H9 (cell line): Measurements from ENCODE around the gene DOCK10. TPM values are rescaled to one million over a fixed set of nuclear protein-coding genes. Genes with fewer than 3 reads are reported as not detected.

Source experiments
- DNase-seq: peaks from one replicate; pipeline ENCODE4 v3.0.0-alpha.2; 2017
- H2AFZ ChIP-seq: one replicate; pipeline ENCODE4 v1.6.1; 2013; ENCODE audit warnings: mild to moderate bottlenecking, low read length, control low read depth, moderate library complexity
- H2AK5ac ChIP-seq: 2 replicates; pipeline ENCODE4 v1.6.1; 2013; ENCODE audit warnings: low read length, control low read depth, mixed read lengths; ENCODE audit not compliant: insufficient read length
- H2BK120ac ChIP-seq: one replicate; pipeline ENCODE4 v1.6.1; 2013; ENCODE audit warnings: low read depth, mild to moderate bottlenecking, low read length, control low read depth, inconsistent platforms; ENCODE audit not compliant: poor library complexity, severe bottlenecking
- H2BK12ac ChIP-seq: 2 replicates; pipeline ENCODE4 v1.6.1; 2013; ENCODE audit warnings: low read length, control low read depth, mixed read lengths, low read depth; ENCODE audit not compliant: insufficient read length
- H2BK15ac ChIP-seq: 2 replicates; pipeline ENCODE4 v1.6.1; 2013; ENCODE audit warnings: low read depth, low read length, control low read depth
- H2BK20ac ChIP-seq: one replicate; pipeline ENCODE4 v1.6.1; 2013; ENCODE audit warnings: low read depth, mild to moderate bottlenecking, low read length, control low read depth, inconsistent platforms; ENCODE audit not compliant: poor library complexity, severe bottlenecking
- H2BK5ac ChIP-seq: 2 replicates; pipeline ENCODE4 v1.6.1; 2013; ENCODE audit warnings: low read length, control low read depth, mixed read lengths; ENCODE audit not compliant: insufficient read length
- H3K14ac ChIP-seq: 2 replicates; pipeline ENCODE4 v1.6.1; 2013; ENCODE audit warnings: low read length, control low read depth; ENCODE audit not compliant: insufficient read depth
- H3K18ac ChIP-seq: 2 replicates; pipeline ENCODE4 v1.6.1; 2013; ENCODE audit warnings: low read depth, mild to moderate bottlenecking, mixed read lengths, low read length, control low read depth; ENCODE audit not compliant: insufficient read length
- H3K23ac ChIP-seq: 2 replicates; pipeline ENCODE4 v1.6.1; 2013; ENCODE audit warnings: low read length, control low read depth, mixed read lengths, low read depth; ENCODE audit not compliant: insufficient read length
- H3K23me2 ChIP-seq: 2 replicates; pipeline ENCODE4 v1.6.1; 2013; ENCODE audit warnings: low read depth, mild to moderate bottlenecking, mixed read lengths, low read length, control low read depth; ENCODE audit not compliant: insufficient read length, poor library complexity, severe bottlenecking
- H3K27ac ChIP-seq: 2 replicates; pipeline ENCODE4 v1.5.1; 2013; ENCODE audit warnings: low read length, control low read depth, mixed read lengths, low read depth; ENCODE audit not compliant: insufficient read length
- H3K27me3 ChIP-seq: 2 replicates; pipeline ENCODE4 v1.6.1; 2013; ENCODE audit warnings: low read length, control low read depth, inconsistent platforms; ENCODE audit not compliant: insufficient read depth
- H3K4ac ChIP-seq: 2 replicates; pipeline ENCODE4 v1.6.1; 2013; ENCODE audit warnings: low read depth, mild to moderate bottlenecking, control low read depth, inconsistent platforms, low read length, moderate library complexity
- H3K4me1 ChIP-seq: 2 replicates; pipeline ENCODE4 v1.6.1; 2013; ENCODE audit warnings: low read length, control low read depth, inconsistent platforms; ENCODE audit not compliant: insufficient read depth
- H3K4me2 ChIP-seq: 2 replicates; pipeline ENCODE4 v1.6.1; 2013; ENCODE audit warnings: low read length, control low read depth, mixed read lengths; ENCODE audit not compliant: insufficient read length, insufficient read depth
- H3K56ac ChIP-seq: 2 replicates; pipeline ENCODE4 v1.6.1; 2013; ENCODE audit warnings: low read depth, mild to moderate bottlenecking, mixed read lengths, low read length, control low read depth; ENCODE audit not compliant: insufficient read length
- H3K79me1 ChIP-seq: 2 replicates; pipeline ENCODE4 v1.6.1; 2013; ENCODE audit warnings: low read depth, mild to moderate bottlenecking, moderate library complexity, low read length, control low read depth, inconsistent platforms; ENCODE audit not compliant: insufficient read depth, poor library complexity, severe bottlenecking
- H3K79me2 ChIP-seq: 2 replicates; pipeline ENCODE4 v1.6.1; 2013; ENCODE audit warnings: low read length, control low read depth, inconsistent platforms; ENCODE audit not compliant: insufficient read depth
- H3K9ac ChIP-seq: 2 replicates; pipeline ENCODE4 v1.6.1; 2013; ENCODE audit warnings: low read length, control low read depth, mixed read lengths; ENCODE audit not compliant: insufficient read length; ENCODE audit errors: extremely low read depth
- H3K9me3 ChIP-seq: one replicate; pipeline ENCODE4 v1.6.1; 2013; ENCODE audit warnings: low read depth, low read length, inconsistent platforms; ENCODE audit not compliant: control insufficient read depth
- H3T11ph ChIP-seq: one replicate; pipeline ENCODE4 v1.6.1; 2013; ENCODE audit warnings: mild to moderate bottlenecking, low read length, control low read depth, inconsistent platforms
- H4K20me1 ChIP-seq: one replicate; pipeline ENCODE4 v1.6.1; 2013; ENCODE audit not compliant: control insufficient read depth, insufficient read length, insufficient read depth
- H4K5ac ChIP-seq: 2 replicates; pipeline ENCODE4 v1.6.1; 2013; ENCODE audit warnings: low read depth, mild to moderate bottlenecking, mixed read lengths, low read length, control low read depth; ENCODE audit not compliant: insufficient read length
- H4K8ac ChIP-seq: replicated peaks from 2 replicates; pipeline ENCODE4 v1.6.1; 2013; ENCODE audit warnings: low read length, control low read depth, mixed read lengths, low read depth; ENCODE audit not compliant: insufficient read length
- H4K91ac ChIP-seq: 2 replicates; pipeline ENCODE4 v1.6.1; 2013; ENCODE audit warnings: low read depth, mild to moderate bottlenecking, moderate library complexity, mixed read lengths, low read length, control low read depth; ENCODE audit not compliant: insufficient read length
- H3K27ac Mint-ChIP-seq, 3 experiments: 2 replicates in 2 of 3; 3 replicates in 1 of 3; pipeline ENCODE4 v1.8.0; 2020 to 2021; ENCODE audit warnings: mixed read lengths in 3 of 3, mild to moderate bottlenecking in 1 of 3, moderate library complexity in 1 of 3
- H3K27me3 Mint-ChIP-seq: 2 replicates; pipeline ENCODE4 v1.8.0; 2021; ENCODE audit warnings: low read depth, mild to moderate bottlenecking, moderate library complexity, mixed read lengths
- H3K36me3 Mint-ChIP-seq, 3 experiments: 2 replicates in 2 of 3; 3 replicates in 1 of 3; pipeline ENCODE4 v1.8.0; 2020 to 2021; ENCODE audit warnings: low read depth in 3 of 3, mixed read lengths in 3 of 3; ENCODE audit not compliant: insufficient read depth in 1 of 3
- H3K4me1 Mint-ChIP-seq, 2 experiments: 2 replicates each; pipeline ENCODE4 v1.8.0; 2020; ENCODE audit warnings: mixed read lengths in 2 of 2
- H3K4me3 Mint-ChIP-seq, 2 experiments: 2 replicates in 1 of 2; 3 replicates in 1 of 2; pipeline ENCODE4 v1.8.0; 2020 to 2021; ENCODE audit warnings: mild to moderate bottlenecking in 2 of 2, mixed read lengths in 2 of 2, moderate library complexity in 1 of 2
- H3K9me3 Mint-ChIP-seq, 2 experiments: 2 replicates in 1 of 2; 3 replicates in 1 of 2; pipeline ENCODE4 v1.8.0; 2020; ENCODE audit warnings: mild to moderate bottlenecking in 2 of 2, mixed read lengths in 2 of 2, moderate library complexity in 1 of 2
- WGBS: extraction: QIAGEN DNeasy Blood & Tissue Kit; methylation state at CpG from one replicate; pipeline ENCODE4 v1.1.7; 2013; ENCODE audit warnings: missing lambda C conversion rate, low lambda C conversion rate, mixed read lengths; ENCODE audit not compliant: insufficient read length; ENCODE audit errors: extremely low coverage; 5-methylcytosine and 5-hydroxymethylcytosine counted together
- total RNA-seq: library from RNA; stranded (reverse); gene quantifications from 2 replicates; pipeline ENCODE4 v1.2.1, GENCODE V29; 2021
- TF ChIP-seq, protein P1 (sequence below): fragments of 200-600 bp; sonication (generic); conservative IDR thresholded peaks from 3 replicates; pipeline ENCODE4 v1.8.0; 2021; ENCODE audit warnings: antibody characterized with exemption, mild to moderate bottlenecking

The DOCK10 gene
- total RNA-seq, 1 experiment from 2014 or later = 0.79 TPM

DNA sequence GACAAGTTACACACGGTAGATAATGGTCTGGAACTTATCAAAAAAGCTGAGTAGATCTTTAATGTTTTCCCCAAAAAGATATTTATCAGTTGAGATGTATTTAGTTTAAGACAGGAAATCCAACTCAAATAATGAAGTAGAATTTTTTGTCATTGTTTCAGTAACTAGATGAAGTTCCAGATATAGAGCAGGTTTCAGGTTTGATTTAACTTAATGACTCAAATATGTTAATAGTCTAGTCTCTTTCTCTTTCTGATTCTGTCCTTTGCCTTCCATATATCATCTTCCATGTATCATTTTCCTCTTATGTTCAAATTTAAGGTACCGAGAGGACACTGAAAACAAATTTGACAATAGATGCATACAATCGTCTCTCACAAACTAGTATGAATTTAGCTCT is 23.6 kb upstream of the DOCK10 start:
- no peak overlapping the region for H4K91ac ChIP-seq
- TF ChIP-seq, protein P1, sequence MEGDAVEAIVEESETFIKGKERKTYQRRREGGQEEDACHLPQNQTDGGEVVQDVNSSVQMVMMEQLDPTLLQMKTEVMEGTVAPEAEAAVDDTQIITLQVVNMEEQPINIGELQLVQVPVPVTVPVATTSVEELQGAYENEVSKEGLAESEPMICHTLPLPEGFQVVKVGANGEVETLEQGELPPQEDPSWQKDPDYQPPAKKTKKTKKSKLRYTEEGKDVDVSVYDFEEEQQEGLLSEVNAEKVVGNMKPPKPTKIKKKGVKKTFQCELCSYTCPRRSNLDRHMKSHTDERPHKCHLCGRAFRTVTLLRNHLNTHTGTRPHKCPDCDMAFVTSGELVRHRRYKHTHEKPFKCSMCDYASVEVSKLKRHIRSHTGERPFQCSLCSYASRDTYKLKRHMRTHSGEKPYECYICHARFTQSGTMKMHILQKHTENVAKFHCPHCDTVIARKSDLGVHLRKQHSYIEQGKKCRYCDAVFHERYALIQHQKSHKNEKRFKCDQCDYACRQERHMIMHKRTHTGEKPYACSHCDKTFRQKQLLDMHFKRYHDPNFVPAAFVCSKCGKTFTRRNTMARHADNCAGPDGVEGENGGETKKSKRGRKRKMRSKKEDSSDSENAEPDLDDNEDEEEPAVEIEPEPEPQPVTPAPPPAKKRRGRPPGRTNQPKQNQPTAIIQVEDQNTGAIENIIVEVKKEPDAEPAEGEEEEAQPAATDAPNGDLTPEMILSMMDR = no peak
- H2AFZ ChIP-seq = no peak overlapping the region
- Mint-ChIP-seq H3K4me1 (peaks cover 4% of the 10 kb centered on the region in 2 experiments), H3K9me3 (peaks cover 23 to 24% of the 10 kb centered on the region in 2 experiments), H3K36me3 (peaks cover 18 to 25% (median 19%) of the 10 kb centered on the region in 3 experiments), H3K27me3 (no peaks in the 10 kb centered on the region), H3K4me3 (no peak overlapping the region), H3K27ac (no peak overlapping the region)
- H3K27ac ChIP-seq = no peak overlapping the region
- no peak overlapping the region for H2BK15ac ChIP-seq
- DNase-seq = no peak
- no peaks in the 10 kb centered on the region for H4K20me1 ChIP-seq
- H3K23ac ChIP-seq = no peak overlapping the region
- no peaks in the 10 kb centered on the region for H3K27me3 ChIP-seq
- H3K79me2 ChIP-seq = no peaks in the 10 kb centered on the region
- H3K9ac ChIP-seq = no peak overlapping the region
- H3K4ac ChIP-seq = no peak overlapping the region
- no peak overlapping the region for H2BK5ac ChIP-seq
- no peaks in the 10 kb centered on the region for H3K9me3 ChIP-seq
- no peak overlapping the region for H4K8ac ChIP-seq
- H3K23me2 ChIP-seq = no peaks in the 10 kb centered on the region
- H3K18ac ChIP-seq = no peak overlapping the region
- H3K4me2 ChIP-seq = no peak overlapping the region
- no peak overlapping the region for H2BK20ac ChIP-seq
- H4K5ac ChIP-seq = no peak overlapping the region
- no peak overlapping the region for H2BK12ac ChIP-seq
- WGBS = no CpG with 5 or more reads among the region's 3 CpGs
- H3K79me1 ChIP-seq = no peaks in the 10 kb centered on the region
- no peak overlapping the region for H2BK120ac ChIP-seq
- H3T11ph ChIP-seq = no peak overlapping the region
- no peak overlapping the region for H3K56ac ChIP-seq
- no peak overlapping the region for H2AK5ac ChIP-seq
- H3K4me1 ChIP-seq = no peaks in the 10 kb centered on the region
- no peak overlapping the region for H3K14ac ChIP-seq
